Putamen (tissue), 1 donor: ENCODE data around the gene PALB2.
A peak's percentile ranks its signal among the peaks of the same experiment; 100 is the strongest.
"Not testable (repeated sequence)": the region's sequence is repeated elsewhere in the genome, so short reads cannot be mapped to it uniquely, and the experiment has no call there.

Experiments used
- DNase-seq: peaks from one replicate; pipeline ENCODE4 v3.0.0-alpha.2; 2016; ENCODE audit warnings: low spot score

Gene PALB2

GRCh38 chr16:23642246-23642774 lies 1.2 kb upstream of the PALB2 start:
- DNase-seq = no peak

- peak; percentile 4 for DNase-seq
These were observed 537 bp downstream of the PALB2 start for GRCh38 chr16:23640615-23640930.

GRCh38 chr16:23635958-23636357 lies 5.2 kb downstream of the PALB2 start:
- DNase-seq = no peak

GRCh38 chr16:23634461-23635036 lies 6.6 kb downstream of the PALB2 start:
- DNase-seq = no peak

- not testable (repeated sequence) for DNase-seq
These were observed 9.2 kb downstream of the PALB2 start for GRCh38 chr16:23631874-23632273.

- no peak for DNase-seq
These were observed 11.6 kb downstream of the PALB2 start for GRCh38 chr16:23629516-23629915.

- DNase-seq = no peak
These were observed 17.0 kb downstream of the PALB2 start for GRCh38 chr16:23624092-23624491.

GRCh38 chr16:23615805-23616204 lies 25.3 kb downstream of the PALB2 start:
- no peak for DNase-seq

GRCh38 chr16:23611936-23612335 lies 29.2 kb downstream of the PALB2 start:
- no peak for DNase-seq

GRCh38 chr16:23610905-23611304 lies 30.2 kb downstream of the PALB2 start:
- DNase-seq = not testable (repeated sequence)

- DNase-seq = no peak
These were observed 31.2 kb downstream of the PALB2 start for GRCh38 chr16:23609929-23610328.

- no peak for DNase-seq
These were observed 32.9 kb downstream of the PALB2 start for GRCh38 chr16:23608194-23608593.

- DNase-seq = no peak
These were observed 33.4 kb downstream of the PALB2 start for GRCh38 chr16:23607726-23608125.

GRCh38 chr16:23597003-23597756 lies 43.9 kb downstream of the PALB2 start:
- DNase-seq = no peak

- peak; percentile 89 for DNase-seq
These were observed 45.0 kb downstream of the PALB2 start, which contains the start of gene NDUFAB1 for GRCh38 chr16:23595951-23596720. Gene NDUFAB1, minus strand, starts transcription at chr16:23596316. Its CDS starts 26 bp downstream, at chr16:23596290.

- no peak for DNase-seq
These were observed 45.7 kb downstream of the PALB2 start for GRCh38 chr16:23595246-23595950.

- DNase-seq = no peak
These were observed 46.9 kb downstream of the PALB2 start for GRCh38 chr16:23594186-23594585.

- DNase-seq = no peak
These were observed 50.9 kb downstream of the PALB2 start for GRCh38 chr16:23590181-23590580.

GRCh38 chr16:23587726-23588125 lies 53.4 kb downstream of the PALB2 start:
- no peak for DNase-seq

GRCh38 chr16:23584186-23585076 lies 56.7 kb downstream of the PALB2 start:
- DNase-seq = no peak

GRCh38 chr16:23583271-23583670 lies 57.8 kb downstream of the PALB2 start:
- DNase-seq = not testable (repeated sequence)
